SU-DHL-6 (cell line): ENCODE measurements around the gene TTF1.

Experiments used
- EZH2phosphoT487 ChIP-seq: fragments of 200-600 bp; sonication (generic), shearing (Covaris generic); conservative IDR thresholded peaks from 2 replicates; pipeline ENCODE4 v1.6.1; 2018; ENCODE audit warnings: mild to moderate bottlenecking, antibody characterized with exemption, low read length, moderate library complexity, mixed read lengths
- TF ChIP-seq, protein P1 (sequence below): fragments of 200-600 bp; sonication (generic); IDR thresholded peaks from one replicate; pipeline ENCODE4 v1.5.1; 2017; ENCODE audit warnings: antibody characterized with exemption, mild to moderate bottlenecking, low read length, moderate library complexity; ENCODE audit not compliant: insufficient read depth, poor library complexity, severe bottlenecking

DNA sequence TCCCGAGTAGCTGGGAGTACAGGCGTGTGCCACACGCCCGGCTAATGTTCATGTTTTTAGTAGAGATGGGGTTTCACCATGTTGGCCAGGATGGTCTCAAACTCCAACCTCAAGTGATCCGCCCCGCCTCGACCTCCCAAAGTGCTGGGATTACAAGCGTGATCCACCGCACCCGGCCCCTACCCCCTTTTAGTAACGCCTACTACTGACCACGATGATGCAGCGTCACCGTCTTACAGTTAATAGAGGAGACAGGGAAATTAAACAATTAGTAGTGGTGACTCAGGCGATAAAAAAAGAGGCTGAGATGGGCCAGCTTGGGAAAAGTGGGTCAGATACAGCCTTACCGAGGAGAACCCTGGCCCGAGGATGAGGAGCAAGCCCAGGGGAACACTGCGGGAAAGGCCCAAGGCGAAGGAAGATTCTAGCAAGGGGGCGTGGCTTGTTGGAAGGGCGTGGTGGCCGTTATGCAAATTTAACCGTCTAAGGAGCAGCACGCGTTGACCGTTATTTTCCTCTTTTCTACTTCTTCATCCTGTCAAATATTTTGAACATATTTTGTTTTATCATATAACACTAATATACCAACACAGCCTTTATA is 50.2 kb downstream of the TTF1 start:
- TF ChIP-seq, protein P1, sequence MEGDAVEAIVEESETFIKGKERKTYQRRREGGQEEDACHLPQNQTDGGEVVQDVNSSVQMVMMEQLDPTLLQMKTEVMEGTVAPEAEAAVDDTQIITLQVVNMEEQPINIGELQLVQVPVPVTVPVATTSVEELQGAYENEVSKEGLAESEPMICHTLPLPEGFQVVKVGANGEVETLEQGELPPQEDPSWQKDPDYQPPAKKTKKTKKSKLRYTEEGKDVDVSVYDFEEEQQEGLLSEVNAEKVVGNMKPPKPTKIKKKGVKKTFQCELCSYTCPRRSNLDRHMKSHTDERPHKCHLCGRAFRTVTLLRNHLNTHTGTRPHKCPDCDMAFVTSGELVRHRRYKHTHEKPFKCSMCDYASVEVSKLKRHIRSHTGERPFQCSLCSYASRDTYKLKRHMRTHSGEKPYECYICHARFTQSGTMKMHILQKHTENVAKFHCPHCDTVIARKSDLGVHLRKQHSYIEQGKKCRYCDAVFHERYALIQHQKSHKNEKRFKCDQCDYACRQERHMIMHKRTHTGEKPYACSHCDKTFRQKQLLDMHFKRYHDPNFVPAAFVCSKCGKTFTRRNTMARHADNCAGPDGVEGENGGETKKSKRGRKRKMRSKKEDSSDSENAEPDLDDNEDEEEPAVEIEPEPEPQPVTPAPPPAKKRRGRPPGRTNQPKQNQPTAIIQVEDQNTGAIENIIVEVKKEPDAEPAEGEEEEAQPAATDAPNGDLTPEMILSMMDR, result no peak
- TF ChIP-seq EZH2phosphoT487, result no peak
